ENCODE results near the gene RBFOX1.

RBFOX1 gene

DNA sequence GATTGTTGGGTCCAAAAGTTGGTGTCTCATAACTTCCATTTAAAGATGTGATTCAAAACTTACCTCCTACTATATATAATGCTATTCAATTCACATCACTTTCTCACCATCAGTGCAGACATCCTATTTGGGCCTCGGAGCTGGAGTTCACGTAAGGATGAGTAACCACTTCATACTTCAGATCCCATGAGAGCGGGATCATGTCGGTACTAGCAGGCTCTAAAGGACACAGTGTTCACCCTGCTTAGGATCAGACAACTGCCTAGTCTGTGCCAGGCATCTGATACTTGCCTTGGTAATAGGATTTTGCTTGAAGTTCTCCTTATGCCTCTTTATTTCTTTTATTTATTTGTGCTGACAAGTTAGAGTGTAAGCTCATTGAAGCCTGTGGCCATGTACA is 39.5 kb downstream of the RBFOX1 start:
- DNase-seq (ENCODE audit: low read depth, low spot score), result no peak
- H3K9me3 ChIP-seq (ENCODE audit: low read depth, low read length), result no peaks in the 10 kb centered on the region
- H3K4me3 ChIP-seq, result no peak overlapping the region
- TF ChIP-seq EZH2 (IDR thresholded peaks at IDR 0.05) (no peak), FOXP2 (optimal IDR thresholded peaks at IDR 0.05; ENCODE audit: control extremely low read depth, extremely low read length, insufficient read depth) (no peak), POLR2AphosphoS5 (IDR thresholded peaks at IDR 0.05; ENCODE audit: borderline replicate concordance, low read depth, low read length) (no peak)
- H3K9ac ChIP-seq (ENCODE audit: insufficient read length), result no peak overlapping the region
- H3K27ac ChIP-seq, result no peak overlapping the region
- H3K36me3 ChIP-seq (ENCODE audit: insufficient read depth, low read length), result no peaks in the 10 kb centered on the region

DNA sequence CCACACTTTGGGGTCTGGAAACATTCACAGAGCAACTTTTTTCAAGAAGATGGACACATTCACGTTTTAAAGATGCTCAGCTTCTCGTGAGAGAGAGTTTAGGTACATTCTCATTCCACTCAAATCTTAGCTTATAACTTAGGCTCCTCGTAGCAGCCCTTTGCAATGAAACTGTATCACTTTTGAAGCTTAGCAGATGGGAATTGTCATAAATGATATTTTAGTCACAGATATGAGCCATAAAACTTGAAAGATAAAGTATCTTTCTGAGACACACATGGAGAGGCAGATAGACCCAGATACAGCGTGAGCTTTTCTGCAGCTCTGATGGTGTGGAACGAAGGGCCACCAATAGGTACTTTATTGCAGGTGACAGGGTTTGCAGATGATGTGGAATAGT is 41.1 kb downstream of the RBFOX1 start:
- Histone ChIP-seq H3K9me3 (ENCODE audit: low read depth, low read length) (no peaks in the 10 kb centered on the region), H3K27ac (no peak overlapping the region), H3K4me3 (no peak overlapping the region), H3K36me3 (ENCODE audit: insufficient read depth, low read length) (no peaks in the 10 kb centered on the region), H3K9ac (ENCODE audit: insufficient read length) (no peak overlapping the region)
- no peak for DNase-seq (ENCODE audit: low read depth, low spot score)
- TF ChIP-seq EZH2 (IDR thresholded peaks at IDR 0.05) (no peak), POLR2AphosphoS5 (IDR thresholded peaks at IDR 0.05; ENCODE audit: borderline replicate concordance, low read depth, low read length) (no peak), FOXP2 (optimal IDR thresholded peaks at IDR 0.05; ENCODE audit: control extremely low read depth, extremely low read length, insufficient read depth) (no peak)

DNA sequence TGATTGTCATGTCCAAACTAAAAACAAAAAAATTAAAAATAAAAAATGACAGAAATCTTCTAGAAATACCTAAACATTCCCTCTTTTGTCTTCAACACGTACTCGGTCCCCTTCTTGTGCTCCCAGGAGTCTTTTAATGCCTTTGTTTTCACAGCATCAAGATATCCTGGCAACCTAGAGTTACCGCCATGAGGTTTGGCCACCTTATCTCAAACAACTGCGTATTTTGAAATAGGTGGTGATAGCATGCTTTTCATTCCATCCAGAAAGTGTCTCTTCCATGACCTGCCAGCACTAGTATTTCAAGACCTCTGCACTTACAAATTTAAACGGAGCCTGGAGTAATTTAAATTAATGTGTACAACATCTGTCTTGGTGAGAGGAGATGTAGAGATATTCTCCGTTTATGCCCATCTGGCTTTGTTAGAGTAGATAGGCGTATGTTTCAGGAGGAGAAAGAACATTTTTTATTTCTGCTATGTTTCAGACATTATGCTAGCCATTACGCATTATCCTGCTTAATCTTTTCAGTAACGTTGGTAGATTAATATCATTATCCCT is 42.0 kb downstream of the RBFOX1 start:
- DNase-seq (ENCODE audit: low read depth, low spot score), result no peak
- no peaks in the 10 kb centered on the region for H3K36me3 ChIP-seq (ENCODE audit: insufficient read depth, low read length)
- TF ChIP-seq EZH2 (IDR thresholded peaks at IDR 0.05) (no peak), POLR2AphosphoS5 (IDR thresholded peaks at IDR 0.05; ENCODE audit: borderline replicate concordance, low read depth, low read length) (no peak), FOXP2 (optimal IDR thresholded peaks at IDR 0.05; ENCODE audit: control extremely low read depth, extremely low read length, insufficient read depth) (no peak)
- H3K9me3 ChIP-seq (ENCODE audit: low read depth, low read length), result no peaks in the 10 kb centered on the region
- H3K4me3 ChIP-seq, result no peak overlapping the region
- H3K27ac ChIP-seq, result no peak overlapping the region
- H3K9ac ChIP-seq (ENCODE audit: insufficient read length), result no peak overlapping the region

GRCh38 chr16:7376227-7376626 is 43.6 kb downstream of the RBFOX1 start:
- no peak for DNase-seq (ENCODE audit: low read depth, low spot score)
- Histone ChIP-seq H3K36me3 (ENCODE audit: insufficient read depth, low read length) (no peaks in the 10 kb centered on the region), H3K4me3 (no peak overlapping the region), H3K9ac (ENCODE audit: insufficient read length) (no peak overlapping the region), H3K9me3 (ENCODE audit: low read depth, low read length) (no peaks in the 10 kb centered on the region), H3K27ac (no peak overlapping the region)
- TF ChIP-seq EZH2 (IDR thresholded peaks at IDR 0.05), result no peak
- no peak for TF ChIP-seq FOXP2 (optimal IDR thresholded peaks at IDR 0.05; ENCODE audit: control extremely low read depth, extremely low read length, insufficient read depth)
- no peak for TF ChIP-seq POLR2AphosphoS5 (IDR thresholded peaks at IDR 0.05; ENCODE audit: borderline replicate concordance, low read depth, low read length)

DNA sequence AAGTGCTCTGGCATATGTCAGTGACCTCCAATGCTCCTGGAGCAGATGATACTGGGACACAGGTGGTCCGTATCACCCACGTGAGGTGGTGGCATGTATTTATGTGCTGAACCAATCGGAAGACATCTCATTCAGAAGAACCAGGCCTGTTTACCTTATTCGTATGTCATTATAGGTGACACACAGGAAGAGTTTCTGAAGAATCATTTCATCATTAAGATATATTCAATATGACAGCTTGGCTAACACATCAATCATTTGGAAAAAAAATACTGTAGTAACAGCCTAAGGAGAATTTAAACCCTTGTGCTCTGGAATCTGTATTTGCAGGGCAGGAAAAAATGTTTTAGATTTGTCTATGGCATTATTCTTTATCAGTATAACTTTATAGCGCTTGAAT is 44.6 kb downstream of the RBFOX1 start:
- Histone ChIP-seq H3K9ac (ENCODE audit: insufficient read length) (no peak overlapping the region), H3K36me3 (ENCODE audit: insufficient read depth, low read length) (no peaks in the 10 kb centered on the region), H3K27ac (no peak overlapping the region), H3K4me3 (no peak overlapping the region), H3K9me3 (ENCODE audit: low read depth, low read length) (no peaks in the 10 kb centered on the region)
- no peak for DNase-seq (ENCODE audit: low read depth, low spot score)
- no peak for TF ChIP-seq FOXP2 (optimal IDR thresholded peaks at IDR 0.05; ENCODE audit: control extremely low read depth, extremely low read length, insufficient read depth)
- TF ChIP-seq EZH2 (IDR thresholded peaks at IDR 0.05), result no peak
- TF ChIP-seq POLR2AphosphoS5 (IDR thresholded peaks at IDR 0.05; ENCODE audit: borderline replicate concordance, low read depth, low read length), result no peak

GRCh38 chr16:7378024-7378695 is 45.5 kb downstream of the RBFOX1 start:
- TF ChIP-seq POLR2AphosphoS5 (IDR thresholded peaks at IDR 0.05; ENCODE audit: borderline replicate concordance, low read depth, low read length), result no peak
- TF ChIP-seq FOXP2 (optimal IDR thresholded peaks at IDR 0.05; ENCODE audit: control extremely low read depth, extremely low read length, insufficient read depth), result no peak
- TF ChIP-seq EZH2 (IDR thresholded peaks at IDR 0.05), result no peak
- Histone ChIP-seq H3K36me3 (ENCODE audit: insufficient read depth, low read length) (no peaks in the 10 kb centered on the region), H3K4me3 (no peak overlapping the region), H3K9me3 (ENCODE audit: low read depth, low read length) (no peaks in the 10 kb centered on the region), H3K9ac (ENCODE audit: insufficient read length) (no peak overlapping the region), H3K27ac (no peak overlapping the region)
- no peak for DNase-seq (ENCODE audit: low read depth, low spot score)

DNA sequence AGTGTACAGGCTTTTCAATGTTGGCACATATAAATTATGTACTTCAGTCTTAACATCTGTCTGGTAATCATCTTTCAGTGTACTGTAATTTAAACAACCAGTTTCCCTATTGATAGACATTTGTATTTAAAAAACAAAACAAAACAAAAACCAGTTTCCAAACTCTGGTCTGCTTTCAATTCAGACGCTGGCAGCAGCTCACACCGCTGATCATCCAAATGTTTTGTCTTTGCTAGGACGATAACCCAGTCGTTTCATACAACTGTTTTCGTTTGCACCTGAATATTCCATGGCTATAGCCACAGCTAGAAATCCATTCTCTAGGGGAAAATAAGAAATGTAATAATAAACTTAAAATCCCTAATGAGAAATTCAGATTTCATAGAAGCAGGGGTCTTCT is 47.8 kb downstream of the RBFOX1 start:
- H3K4me3 ChIP-seq, result no peak overlapping the region
- DNase-seq (ENCODE audit: low read depth, low spot score), result no peak
- TF ChIP-seq EZH2 (IDR thresholded peaks at IDR 0.05) (no peak), POLR2AphosphoS5 (IDR thresholded peaks at IDR 0.05; ENCODE audit: borderline replicate concordance, low read depth, low read length) (no peak), FOXP2 (optimal IDR thresholded peaks at IDR 0.05; ENCODE audit: control extremely low read depth, extremely low read length, insufficient read depth) (no peak)
- H3K9ac ChIP-seq (ENCODE audit: insufficient read length), result no peak overlapping the region
- H3K27ac ChIP-seq, result no peak overlapping the region
- no peaks in the 10 kb centered on the region for H3K36me3 ChIP-seq (ENCODE audit: insufficient read depth, low read length)
- no peaks in the 10 kb centered on the region for H3K9me3 ChIP-seq (ENCODE audit: low read depth, low read length)

GRCh38 chr16:7380911-7381310 is 48.3 kb downstream of the RBFOX1 start:
- no peak for DNase-seq (ENCODE audit: low read depth, low spot score)
- Histone ChIP-seq H3K36me3 (ENCODE audit: insufficient read depth, low read length) (no peaks in the 10 kb centered on the region), H3K9ac (ENCODE audit: insufficient read length) (no peak overlapping the region), H3K27ac (no peak overlapping the region), H3K9me3 (ENCODE audit: low read depth, low read length) (no peaks in the 10 kb centered on the region), H3K4me3 (no peak overlapping the region)
- no peak for TF ChIP-seq EZH2 (IDR thresholded peaks at IDR 0.05)
- no peak for TF ChIP-seq POLR2AphosphoS5 (IDR thresholded peaks at IDR 0.05; ENCODE audit: borderline replicate concordance, low read depth, low read length)
- TF ChIP-seq FOXP2 (optimal IDR thresholded peaks at IDR 0.05; ENCODE audit: control extremely low read depth, extremely low read length, insufficient read depth), result no peak
